GM23248 (cell line): ENCODE measurements around the gene B3GALT5.

ENCODE experiments used
- EZH2 ChIP-seq: fragments of 200-600 bp; sonication (generic); IDR thresholded peaks from 2 replicates; pipeline ENCODE4 v1.6.1; 2018; ENCODE audit warnings: antibody characterized with exemption, mild to moderate bottlenecking; ENCODE audit not compliant: insufficient read depth, poor library complexity, severe bottlenecking
- EZH2phosphoT487 ChIP-seq: fragments of 200-600 bp; sonication (generic); IDR thresholded peaks from 2 replicates; pipeline ENCODE4 v1.6.1; 2018; ENCODE audit warnings: antibody characterized with exemption, moderate library complexity, mild to moderate bottlenecking, low read depth; ENCODE audit not compliant: insufficient read depth

- TF ChIP-seq EZH2phosphoT487 = no peak
- no peak for TF ChIP-seq EZH2
Observed at GRCh38 chr21:39602793-39603192, 9.9 kb upstream of the B3GALT5 start.
